Fibroblast of the aortic adventitia (primary cell): ENCODE data around the gene AATK. TPM values are rescaled to one million over a fixed set of nuclear protein-coding genes. Genes with fewer than 3 reads are reported as not detected.

ENCODE experiments used
- DNase-seq: peaks from one replicate; pipeline ENCODE4 v3.0.0-alpha.2; 2010; ENCODE audit warnings: low read depth
- H3K4me3 ChIP-seq: 2 replicates; pipeline ENCODE4 v1.5.1; 2011; ENCODE audit warnings: low read depth, mild to moderate bottlenecking, control low read depth, low read length, moderate library complexity
- total RNA-seq: library from RNA; depleted of rRNA; stranded (reverse); fragments of >200 nt; gene quantifications from 2 replicates; pipeline ENCODE4 v1.2.3, GENCODE V29; 2012; ENCODE audit warnings: low replicate concordance
- TF ChIP-seq, protein P1 (sequence below): IDR thresholded peaks from 2 replicates; pipeline ENCODE4 v1.5.1; 2011; ENCODE audit warnings: mild to moderate bottlenecking, low read length, control low read depth, inconsistent platforms; ENCODE audit not compliant: insufficient read depth

The AATK gene
- total RNA-seq, 1 donor = 0.18 TPM

GRCh38 chr17:81101614-81102306, 64.3 kb downstream of the AATK start:
- TF ChIP-seq, protein P1, sequence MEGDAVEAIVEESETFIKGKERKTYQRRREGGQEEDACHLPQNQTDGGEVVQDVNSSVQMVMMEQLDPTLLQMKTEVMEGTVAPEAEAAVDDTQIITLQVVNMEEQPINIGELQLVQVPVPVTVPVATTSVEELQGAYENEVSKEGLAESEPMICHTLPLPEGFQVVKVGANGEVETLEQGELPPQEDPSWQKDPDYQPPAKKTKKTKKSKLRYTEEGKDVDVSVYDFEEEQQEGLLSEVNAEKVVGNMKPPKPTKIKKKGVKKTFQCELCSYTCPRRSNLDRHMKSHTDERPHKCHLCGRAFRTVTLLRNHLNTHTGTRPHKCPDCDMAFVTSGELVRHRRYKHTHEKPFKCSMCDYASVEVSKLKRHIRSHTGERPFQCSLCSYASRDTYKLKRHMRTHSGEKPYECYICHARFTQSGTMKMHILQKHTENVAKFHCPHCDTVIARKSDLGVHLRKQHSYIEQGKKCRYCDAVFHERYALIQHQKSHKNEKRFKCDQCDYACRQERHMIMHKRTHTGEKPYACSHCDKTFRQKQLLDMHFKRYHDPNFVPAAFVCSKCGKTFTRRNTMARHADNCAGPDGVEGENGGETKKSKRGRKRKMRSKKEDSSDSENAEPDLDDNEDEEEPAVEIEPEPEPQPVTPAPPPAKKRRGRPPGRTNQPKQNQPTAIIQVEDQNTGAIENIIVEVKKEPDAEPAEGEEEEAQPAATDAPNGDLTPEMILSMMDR = peak; percentile 100
- peak; percentile 71 for DNase-seq
- H3K4me3 ChIP-seq = no peak overlapping the region

GRCh38 chr17:81100668-81101067, 65.4 kb downstream of the AATK start:
- DNase-seq = no peak
- no peak overlapping the region for H3K4me3 ChIP-seq
- TF ChIP-seq, protein P1 = no peak

GRCh38 chr17:81099888-81100287, 66.1 kb downstream of the AATK start:
- TF ChIP-seq, protein P1 = no peak
- no peak for DNase-seq
- no peak overlapping the region for H3K4me3 ChIP-seq

GRCh38 chr17:81097943-81098308, 68.1 kb downstream of the AATK start:
- DNase-seq = peak; percentile 5
- H3K4me3 ChIP-seq = peak overlapping the region; percentile 62
- TF ChIP-seq, protein P1 = no peak

DNA sequence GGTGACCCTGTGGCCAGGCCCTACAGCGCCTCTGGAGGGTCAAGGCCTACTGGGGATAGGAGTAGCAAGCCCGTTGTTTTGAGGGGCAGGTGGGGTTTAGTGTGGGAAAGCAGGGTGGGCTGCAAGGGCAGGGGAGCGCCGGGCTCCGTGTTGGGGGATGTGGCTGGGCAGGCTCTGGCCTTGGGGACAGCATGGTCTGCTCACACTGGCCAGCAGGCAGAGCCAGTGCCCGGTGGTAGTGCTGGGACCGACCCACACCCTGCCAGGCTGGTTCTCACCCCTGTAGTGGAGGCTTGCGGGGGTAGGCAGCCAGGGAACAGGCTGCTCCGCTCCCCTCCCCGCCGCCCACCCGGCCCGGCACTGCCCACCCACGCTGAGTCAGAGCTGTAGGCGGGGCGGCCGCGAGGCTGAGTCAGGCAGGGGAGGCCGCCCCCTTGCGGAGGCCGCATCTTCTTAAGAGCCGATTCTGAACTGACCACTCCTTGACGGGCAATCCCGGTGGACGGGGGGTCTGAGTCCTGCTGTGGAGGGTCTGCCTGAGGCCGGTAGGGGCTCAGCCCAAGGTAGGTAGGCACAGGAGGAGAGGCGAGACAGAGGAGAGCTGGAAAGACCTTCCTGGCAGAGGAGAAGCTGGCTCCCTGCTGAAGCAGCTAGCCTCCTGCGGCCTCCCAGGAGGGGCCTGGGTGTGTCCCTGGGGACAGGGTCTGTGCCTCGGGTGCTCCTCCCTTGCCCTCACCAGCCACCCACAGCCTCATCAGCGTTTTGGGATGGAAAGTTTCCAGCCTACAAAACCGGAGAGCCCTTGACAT, 68.7 kb downstream of the AATK start:
- peak overlapping the region; percentile 62 for H3K4me3 ChIP-seq
- TF ChIP-seq, protein P1 = peak; percentile 64
- peak; percentile 78 for DNase-seq

DNA sequence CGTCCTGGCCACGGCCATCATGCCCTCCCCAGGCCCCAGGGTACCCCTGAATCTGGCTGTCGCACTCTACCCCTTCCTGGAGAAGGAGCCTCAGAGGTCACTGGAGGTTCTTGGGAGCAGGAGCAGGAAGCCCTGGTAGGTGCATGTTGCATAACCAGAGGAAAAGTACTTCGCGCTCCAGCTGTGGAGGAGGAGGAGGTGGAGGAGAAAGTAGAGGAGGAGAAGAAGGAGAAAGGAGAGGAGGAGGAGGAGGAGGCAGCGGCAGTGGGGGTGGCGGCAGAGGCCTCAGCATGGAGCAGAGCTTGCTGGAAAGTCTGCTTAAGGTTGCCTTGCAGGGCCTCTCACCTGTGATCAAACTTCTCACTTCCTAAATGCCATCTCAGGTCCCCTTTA, 69.3 kb downstream of the AATK start:
- DNase-seq = no peak
- H3K4me3 ChIP-seq = no peak overlapping the region
- TF ChIP-seq, protein P1 = no peak
